GM12878 (cell line): ENCODE results near the gene CA5A. TPM values are rescaled to one million over a fixed set of nuclear protein-coding genes. Genes with fewer than 3 reads are reported as not detected.
A peak's percentile ranks its signal among the peaks of the same experiment; 100 is the strongest.

Experiments
- ATF2 ChIP-seq: IDR thresholded peaks from 2 replicates; pipeline ENCODE4 v1.6.1; 2012; ENCODE audit warnings: low read length, inconsistent platforms
- ATF7 ChIP-seq: fragments of 450-650 bp; IDR thresholded peaks from 2 replicates; pipeline ENCODE4 v1.6.1; 2016; ENCODE audit warnings: low read depth, mild to moderate bottlenecking
- BCL11A ChIP-seq: IDR thresholded peaks from 2 replicates; pipeline ENCODE4 v1.6.1; 2011; ENCODE audit warnings: low read depth, low read length
- CBX3 ChIP-seq: fragments of 200-600 bp; sonication (generic); IDR thresholded peaks from 2 replicates; pipeline ENCODE4 v1.6.1; 2016; ENCODE audit warnings: low read depth, borderline replicate concordance
- ETV6 ChIP-seq, 2 experiments: fragments of 450-650 bp in 1 of 2; IDR thresholded peaks in 1 of 2; conservative IDR thresholded peaks in 1 of 2; 2 replicates each; pipeline ENCODE4 v1.6.1; 2014; ENCODE audit warnings: antibody characterized with exemption in 1 of 2, borderline replicate concordance in 1 of 2, low read depth in 1 of 2, mild to moderate bottlenecking in 1 of 2, moderate library complexity in 1 of 2
- FOXK2 ChIP-seq: fragments of 450-650 bp; IDR thresholded peaks from 2 replicates; pipeline ENCODE4 v1.6.1; 2017; ENCODE audit warnings: mild to moderate bottlenecking, moderate library complexity
- FOXM1 ChIP-seq: IDR thresholded peaks from 2 replicates; pipeline ENCODE4 v1.6.1; 2012; ENCODE audit warnings: low read depth, mild to moderate bottlenecking, inconsistent platforms, low read length, moderate library complexity
- GABPA ChIP-seq: IDR thresholded peaks from 2 replicates; pipeline ENCODE4 v1.6.1; 2014; ENCODE audit warnings: antibody characterized with exemption, low read depth, mild to moderate bottlenecking, inconsistent platforms
- HCFC1 ChIP-seq: fragments of 150-350 bp; IDR thresholded peaks from 2 replicates; pipeline ENCODE4 v1.6.1; 2014; ENCODE audit warnings: low read length
- HDAC2 ChIP-seq: fragments of 200-600 bp; sonication (generic); IDR thresholded peaks from 2 replicates; pipeline ENCODE4 v1.6.1; 2017
- HDAC6 ChIP-seq: fragments of 200-600 bp; sonication (generic); IDR thresholded peaks from one replicate; pipeline ENCODE4 v1.8.0; 2017; ENCODE audit warnings: antibody characterized with exemption; ENCODE audit not compliant: unreplicated experiment
- IKZF2 ChIP-seq, 2 experiments: fragments of 450-650 bp; IDR thresholded peaks; 2 replicates each; pipeline ENCODE4 v1.6.1; 2017; ENCODE audit warnings: mild to moderate bottlenecking in 2 of 2, moderate library complexity in 2 of 2
- MAX ChIP-seq: IDR thresholded peaks from 2 replicates; pipeline ENCODE4 v1.6.1; 2012; ENCODE audit warnings: low read depth, low read length, improper control_type of control experiment
- NBN ChIP-seq: fragments of 450-650 bp; IDR thresholded peaks from 2 replicates; pipeline ENCODE4 v1.6.1; 2016
- NFXL1 ChIP-seq: fragments of 450-650 bp; IDR thresholded peaks from 2 replicates; pipeline ENCODE4 v1.6.1; 2017; ENCODE audit warnings: antibody characterized with exemption, mild to moderate bottlenecking, borderline replicate concordance
- PAX5 ChIP-seq: IDR thresholded peaks from 2 replicates; pipeline ENCODE4 v1.6.1; 2011; ENCODE audit warnings: low read depth, low read length, borderline replicate concordance
- PML ChIP-seq: IDR thresholded peaks from 2 replicates; pipeline ENCODE4 v1.6.1; 2012; ENCODE audit warnings: low read length, inconsistent platforms
- POLR2A ChIP-seq: IDR thresholded peaks from 2 replicates; pipeline ENCODE4 v1.6.1; 2011; ENCODE audit warnings: low read depth, mild to moderate bottlenecking, low read length
- RCOR1 ChIP-seq: conservative IDR thresholded peaks from 2 replicates; pipeline ENCODE4 v1.6.1; 2012; ENCODE audit warnings: low read depth, low read length, improper control_type of control experiment
- RELA ChIP-seq: fragments of 450-650 bp; IDR thresholded peaks from 2 replicates; pipeline ENCODE4 v1.8.0; 2014; ENCODE audit warnings: borderline replicate concordance; ENCODE audit not compliant: partially characterized antibody
- RUNX3 ChIP-seq: IDR thresholded peaks from 2 replicates; pipeline ENCODE4 v1.6.1; 2012; ENCODE audit warnings: low read length, inconsistent platforms
- SMARCA5 ChIP-seq: fragments of 450-650 bp; IDR thresholded peaks from 2 replicates; pipeline ENCODE4 v1.6.1; 2017; ENCODE audit warnings: mild to moderate bottlenecking
- SRF ChIP-seq, 2 experiments: IDR thresholded peaks; 2 replicates each; pipeline ENCODE4 v1.6.1; 2011; ENCODE audit warnings: low read depth in 2 of 2, low read length in 2 of 2, mild to moderate bottlenecking in 1 of 2, moderate library complexity in 1 of 2
- STAT3 ChIP-seq: IDR thresholded peaks from 2 replicates; pipeline ENCODE4 v1.6.1; 2011; ENCODE audit warnings: low read depth, low read length, improper control_type of control experiment
- TARDBP ChIP-seq: IDR thresholded peaks from 2 replicates; pipeline ENCODE4 v1.6.1; 2016; ENCODE audit warnings: borderline replicate concordance
- TCF12 ChIP-seq: IDR thresholded peaks from 2 replicates; pipeline ENCODE4 v1.6.1; 2011; ENCODE audit warnings: low read depth, mild to moderate bottlenecking, low read length
- TCF3 ChIP-seq: IDR thresholded peaks from 2 replicates; pipeline ENCODE4 v1.6.1; 2012; ENCODE audit warnings: low read depth, mild to moderate bottlenecking, low read length, borderline replicate concordance; ENCODE audit not compliant: insufficient read depth
- YY1 ChIP-seq: IDR thresholded peaks from 2 replicates; pipeline ENCODE4 v1.6.1; 2011; ENCODE audit warnings: low read depth, mild to moderate bottlenecking, low read length
- ZNF217 ChIP-seq: fragments of 450-650 bp; IDR thresholded peaks from 2 replicates; pipeline ENCODE4 v1.6.1; 2017; ENCODE audit warnings: antibody characterized with exemption, mild to moderate bottlenecking
- ZSCAN29 ChIP-seq: fragments of 450-650 bp; IDR thresholded peaks from 2 replicates; pipeline ENCODE4 v1.6.1; 2017; ENCODE audit warnings: mild to moderate bottlenecking, moderate library complexity
- polyA plus RNA-seq, 11 experiments: library from polyadenylated mRNA; depleted of rRNA in 4 of 11; unstranded in 6 of 11; stranded (reverse) in 5 of 11; fragments of >200 nt; fragmentation: Nextera tagmentation in 4 of 11; fragmentation: Illumina TruSeq in 1 of 11; extraction: Ambion mirVana in 4 of 11; extraction: Trizol in 1 of 11; gene quantifications; 1 replicate in 1 of 11; 2 replicates in 10 of 11; pipeline versions ENCODE4 v1.2.1 to v1.2.3, GENCODE V29; 2011 to 2016; ENCODE audit warnings: inconsistent platforms in 2 of 11, missing spikeins in 2 of 11, low read depth in 1 of 11
- total RNA-seq, 4 experiments: library from RNA; depleted of rRNA in 3 of 4; stranded (reverse); fragments of >200 nt in 3 of 4; fragmentation: Illumina TruSeq in 1 of 4; extraction: Trizol in 1 of 4; gene quantifications; 2 replicates each; pipeline versions ENCODE4 v1.2.1 to v1.2.3, GENCODE V29; 2013 to 2021
- TF ChIP-seq, protein P1 (sequence below): IDR thresholded peaks from 2 replicates; pipeline ENCODE4 v1.6.1; 2011; ENCODE audit warnings: low read depth, low read length, improper control_type of control experiment, borderline replicate concordance
- TF ChIP-seq, protein P2 (sequence below): IDR thresholded peaks from 2 replicates; pipeline ENCODE4 v1.6.1; 2012; ENCODE audit warnings: low read depth, low read length, improper control_type of control experiment

The CA5A gene
- total and polyA plus RNA-seq, 10 of the 15 experiments (the other 5 are each of a cell fraction or from before 2014, with no cell fraction given): not detected

- no peak for TF ChIP-seq NBN
- no peak for TF ChIP-seq YY1
- no peak for TF ChIP-seq MAX
- no peak for TF ChIP-seq PML
- peak; percentile 79 for TF ChIP-seq ATF2
- no peak for TF ChIP-seq HCFC1
- peak; percentile 68 for TF ChIP-seq RUNX3
- TF ChIP-seq SRF (IDR thresholded peaks at IDR 0.05; ENCODE audit: low read depth in 2 of 2, low read length in 2 of 2): no peak
- TF ChIP-seq NFXL1: no peak
- no peak for TF ChIP-seq BCL11A
- TF ChIP-seq FOXM1: no peak
- peak; percentile 98 for TF ChIP-seq ATF7
- no peak for TF ChIP-seq RELA
- TF ChIP-seq CBX3: no peak
- no peak for TF ChIP-seq STAT3
- TF ChIP-seq TCF12: no peak
- TF ChIP-seq ZNF217: no peak
- TF ChIP-seq HDAC2: no peak
- no peak for TF ChIP-seq PAX5
- TF ChIP-seq FOXK2: no peak
- TF ChIP-seq POLR2A: peak; percentile 56; the same call in 1 of the 2 replicates
- TF ChIP-seq, protein P1, sequence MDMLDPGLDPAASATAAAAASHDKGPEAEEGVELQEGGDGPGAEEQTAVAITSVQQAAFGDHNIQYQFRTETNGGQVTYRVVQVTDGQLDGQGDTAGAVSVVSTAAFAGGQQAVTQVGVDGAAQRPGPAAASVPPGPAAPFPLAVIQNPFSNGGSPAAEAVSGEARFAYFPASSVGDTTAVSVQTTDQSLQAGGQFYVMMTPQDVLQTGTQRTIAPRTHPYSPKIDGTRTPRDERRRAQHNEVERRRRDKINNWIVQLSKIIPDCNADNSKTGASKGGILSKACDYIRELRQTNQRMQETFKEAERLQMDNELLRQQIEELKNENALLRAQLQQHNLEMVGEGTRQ: no peak
- TF ChIP-seq TARDBP: no peak
- no peak for TF ChIP-seq HDAC6
- TF ChIP-seq ETV6 (conservative IDR thresholded peaks at IDR 0.05 in 1 of 2, IDR thresholded peaks at IDR 0.05 in 1 of 2; ENCODE audit: borderline replicate concordance in 1 of 2, low read depth in 1 of 2): peak in 1 of 2 experiments; percentile 40; a peak in 1 of 4 replicates
- peak; percentile 39 to 41; a peak in 1 of 4 replicates for TF ChIP-seq IKZF2 (IDR thresholded peaks at IDR 0.05)
- TF ChIP-seq ZSCAN29: no peak
- no peak for TF ChIP-seq SMARCA5
- TF ChIP-seq, protein P2, sequence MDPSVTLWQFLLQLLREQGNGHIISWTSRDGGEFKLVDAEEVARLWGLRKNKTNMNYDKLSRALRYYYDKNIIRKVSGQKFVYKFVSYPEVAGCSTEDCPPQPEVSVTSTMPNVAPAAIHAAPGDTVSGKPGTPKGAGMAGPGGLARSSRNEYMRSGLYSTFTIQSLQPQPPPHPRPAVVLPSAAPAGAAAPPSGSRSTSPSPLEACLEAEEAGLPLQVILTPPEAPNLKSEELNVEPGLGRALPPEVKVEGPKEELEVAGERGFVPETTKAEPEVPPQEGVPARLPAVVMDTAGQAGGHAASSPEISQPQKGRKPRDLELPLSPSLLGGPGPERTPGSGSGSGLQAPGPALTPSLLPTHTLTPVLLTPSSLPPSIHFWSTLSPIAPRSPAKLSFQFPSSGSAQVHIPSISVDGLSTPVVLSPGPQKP: no peak
- TF ChIP-seq RCOR1: no peak
- peak; percentile 81 for TF ChIP-seq GABPA
- TF ChIP-seq TCF3: 0 out of 2 replicates have a peak, but pooled peaks have one; percentile 47
Observed at GRCh38 chr16:87956365-87957231, 20.3 kb upstream of the CA5A start (continued).
